ENCODE data around the gene DNAJA3. TPM values are rescaled to one million over a fixed set of nuclear protein-coding genes. Genes with fewer than 3 reads are reported as not detected.
A peak's percentile ranks its signal among the peaks of the same experiment; 100 is the strongest.

Gene DNAJA3
- total RNA-seq, 1 experiment from 2014 or later = 64.1 TPM

DNA sequence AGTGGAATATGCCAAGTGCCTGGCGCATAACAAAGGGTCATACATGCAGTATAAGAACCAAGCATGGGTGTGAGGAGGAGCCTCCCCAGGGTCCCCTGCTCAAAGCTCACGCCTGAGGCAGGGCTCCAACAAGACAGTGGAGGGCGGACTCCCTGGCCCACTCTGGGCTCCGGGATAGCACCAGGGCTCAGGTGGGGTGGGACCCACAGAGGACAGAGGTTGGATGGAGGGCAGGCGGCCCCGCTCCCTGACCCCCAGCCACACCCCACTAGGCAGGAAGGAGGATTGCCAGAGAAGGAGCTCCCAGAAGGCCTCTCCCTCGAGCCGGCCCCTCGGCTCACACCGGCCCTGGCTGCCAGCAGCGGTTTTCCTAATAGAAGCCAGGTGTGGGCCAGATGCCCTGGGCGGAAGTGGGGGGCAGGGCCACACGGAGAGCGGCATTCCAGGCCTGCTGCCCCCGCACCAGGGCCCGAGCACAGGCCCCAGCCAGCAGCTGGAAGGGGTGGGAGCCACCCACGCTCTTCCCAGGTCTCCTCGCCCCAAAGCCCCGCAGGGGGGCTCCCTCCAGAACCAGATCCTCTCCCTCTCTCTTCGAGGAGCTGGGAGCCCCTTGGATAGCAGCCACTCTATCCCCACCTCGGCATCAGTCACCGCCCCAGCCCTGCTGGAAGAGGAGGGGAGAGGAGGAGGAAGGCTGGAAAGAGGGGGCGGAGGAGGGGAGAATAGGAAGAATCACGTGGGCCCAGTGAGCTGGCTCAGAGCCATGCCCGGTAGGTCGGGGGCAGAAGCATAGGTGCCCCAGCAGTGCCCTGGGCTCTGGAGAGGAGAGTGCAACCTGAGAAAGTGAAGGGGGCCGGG lies 33.1 kb upstream of the DNAJA3 start (continued):
- TF ChIP-seq, protein P1, sequence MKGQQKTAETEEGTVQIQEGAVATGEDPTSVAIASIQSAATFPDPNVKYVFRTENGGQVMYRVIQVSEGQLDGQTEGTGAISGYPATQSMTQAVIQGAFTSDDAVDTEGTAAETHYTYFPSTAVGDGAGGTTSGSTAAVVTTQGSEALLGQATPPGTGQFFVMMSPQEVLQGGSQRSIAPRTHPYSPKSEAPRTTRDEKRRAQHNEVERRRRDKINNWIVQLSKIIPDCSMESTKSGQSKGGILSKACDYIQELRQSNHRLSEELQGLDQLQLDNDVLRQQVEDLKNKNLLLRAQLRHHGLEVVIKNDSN (CRISPR knock-in tag; IDR thresholded peaks at IDR 0.05) = peak; percentile 90
- peak; percentile 69; the same call in 1 of the 2 replicates for TF ChIP-seq ETV6 (CRISPR knock-in tag; IDR thresholded peaks at IDR 0.05)
- TF ChIP-seq ESRRA (CRISPR knock-in tag; IDR thresholded peaks at IDR 0.05; ENCODE audit: borderline replicate concordance) = 0 out of 2 replicates have a peak, but pooled peaks have one; percentile 55
- TF ChIP-seq JAZF1 (CRISPR knock-in tag; IDR thresholded peaks at IDR 0.05) = no peak
- TF ChIP-seq TEAD4 (CRISPR knock-in tag; IDR thresholded peaks at IDR 0.05) = peak; percentile 93
- TF ChIP-seq TEAD1 (CRISPR knock-in tag; IDR thresholded peaks at IDR 0.05) = peak; percentile 96
- 0 out of 2 replicates have a peak, but pooled peaks have one; percentile 65 for TF ChIP-seq TP53 (CRISPR knock-in tag; IDR thresholded peaks at IDR 0.05)
- TF ChIP-seq MAX (CRISPR knock-in tag; IDR thresholded peaks at IDR 0.05) = peak; percentile 74
- TF ChIP-seq, protein P2, sequence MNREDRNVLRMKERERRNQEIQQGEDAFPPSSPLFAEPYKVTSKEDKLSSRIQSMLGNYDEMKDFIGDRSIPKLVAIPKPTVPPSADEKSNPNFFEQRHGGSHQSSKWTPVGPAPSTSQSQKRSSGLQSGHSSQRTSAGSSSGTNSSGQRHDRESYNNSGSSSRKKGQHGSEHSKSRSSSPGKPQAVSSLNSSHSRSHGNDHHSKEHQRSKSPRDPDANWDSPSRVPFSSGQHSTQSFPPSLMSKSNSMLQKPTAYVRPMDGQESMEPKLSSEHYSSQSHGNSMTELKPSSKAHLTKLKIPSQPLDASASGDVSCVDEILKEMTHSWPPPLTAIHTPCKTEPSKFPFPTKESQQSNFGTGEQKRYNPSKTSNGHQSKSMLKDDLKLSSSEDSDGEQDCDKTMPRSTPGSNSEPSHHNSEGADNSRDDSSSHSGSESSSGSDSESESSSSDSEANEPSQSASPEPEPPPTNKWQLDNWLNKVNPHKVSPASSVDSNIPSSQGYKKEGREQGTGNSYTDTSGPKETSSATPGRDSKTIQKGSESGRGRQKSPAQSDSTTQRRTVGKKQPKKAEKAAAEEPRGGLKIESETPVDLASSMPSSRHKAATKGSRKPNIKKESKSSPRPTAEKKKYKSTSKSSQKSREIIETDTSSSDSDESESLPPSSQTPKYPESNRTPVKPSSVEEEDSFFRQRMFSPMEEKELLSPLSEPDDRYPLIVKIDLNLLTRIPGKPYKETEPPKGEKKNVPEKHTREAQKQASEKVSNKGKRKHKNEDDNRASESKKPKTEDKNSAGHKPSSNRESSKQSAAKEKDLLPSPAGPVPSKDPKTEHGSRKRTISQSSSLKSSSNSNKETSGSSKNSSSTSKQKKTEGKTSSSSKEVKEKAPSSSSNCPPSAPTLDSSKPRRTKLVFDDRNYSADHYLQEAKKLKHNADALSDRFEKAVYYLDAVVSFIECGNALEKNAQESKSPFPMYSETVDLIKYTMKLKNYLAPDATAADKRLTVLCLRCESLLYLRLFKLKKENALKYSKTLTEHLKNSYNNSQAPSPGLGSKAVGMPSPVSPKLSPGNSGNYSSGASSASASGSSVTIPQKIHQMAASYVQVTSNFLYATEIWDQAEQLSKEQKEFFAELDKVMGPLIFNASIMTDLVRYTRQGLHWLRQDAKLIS (CRISPR knock-in tag; IDR thresholded peaks at IDR 0.05; ENCODE audit: borderline replicate concordance) = 0 out of 2 replicates have a peak, but pooled peaks have one; percentile 22
- TF ChIP-seq SP1 (CRISPR knock-in tag; conservative IDR thresholded peaks at IDR 0.05) = peak; percentile 77
- 0 out of 2 replicates have a peak, but pooled peaks have one; percentile 57 for TF ChIP-seq FOXK1 (CRISPR knock-in tag; IDR thresholded peaks at IDR 0.05)
- TF ChIP-seq SMAD3 (CRISPR knock-in tag; IDR thresholded peaks at IDR 0.05; ENCODE audit: borderline replicate concordance) = 0 out of 2 replicates have a peak, but pooled peaks have one; percentile 6
- TF ChIP-seq, protein P3, sequence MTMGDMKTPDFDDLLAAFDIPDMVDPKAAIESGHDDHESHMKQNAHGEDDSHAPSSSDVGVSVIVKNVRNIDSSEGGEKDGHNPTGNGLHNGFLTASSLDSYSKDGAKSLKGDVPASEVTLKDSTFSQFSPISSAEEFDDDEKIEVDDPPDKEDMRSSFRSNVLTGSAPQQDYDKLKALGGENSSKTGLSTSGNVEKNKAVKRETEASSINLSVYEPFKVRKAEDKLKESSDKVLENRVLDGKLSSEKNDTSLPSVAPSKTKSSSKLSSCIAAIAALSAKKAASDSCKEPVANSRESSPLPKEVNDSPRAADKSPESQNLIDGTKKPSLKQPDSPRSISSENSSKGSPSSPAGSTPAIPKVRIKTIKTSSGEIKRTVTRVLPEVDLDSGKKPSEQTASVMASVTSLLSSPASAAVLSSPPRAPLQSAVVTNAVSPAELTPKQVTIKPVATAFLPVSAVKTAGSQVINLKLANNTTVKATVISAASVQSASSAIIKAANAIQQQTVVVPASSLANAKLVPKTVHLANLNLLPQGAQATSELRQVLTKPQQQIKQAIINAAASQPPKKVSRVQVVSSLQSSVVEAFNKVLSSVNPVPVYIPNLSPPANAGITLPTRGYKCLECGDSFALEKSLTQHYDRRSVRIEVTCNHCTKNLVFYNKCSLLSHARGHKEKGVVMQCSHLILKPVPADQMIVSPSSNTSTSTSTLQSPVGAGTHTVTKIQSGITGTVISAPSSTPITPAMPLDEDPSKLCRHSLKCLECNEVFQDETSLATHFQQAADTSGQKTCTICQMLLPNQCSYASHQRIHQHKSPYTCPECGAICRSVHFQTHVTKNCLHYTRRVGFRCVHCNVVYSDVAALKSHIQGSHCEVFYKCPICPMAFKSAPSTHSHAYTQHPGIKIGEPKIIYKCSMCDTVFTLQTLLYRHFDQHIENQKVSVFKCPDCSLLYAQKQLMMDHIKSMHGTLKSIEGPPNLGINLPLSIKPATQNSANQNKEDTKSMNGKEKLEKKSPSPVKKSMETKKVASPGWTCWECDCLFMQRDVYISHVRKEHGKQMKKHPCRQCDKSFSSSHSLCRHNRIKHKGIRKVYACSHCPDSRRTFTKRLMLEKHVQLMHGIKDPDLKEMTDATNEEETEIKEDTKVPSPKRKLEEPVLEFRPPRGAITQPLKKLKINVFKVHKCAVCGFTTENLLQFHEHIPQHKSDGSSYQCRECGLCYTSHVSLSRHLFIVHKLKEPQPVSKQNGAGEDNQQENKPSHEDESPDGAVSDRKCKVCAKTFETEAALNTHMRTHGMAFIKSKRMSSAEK (CRISPR knock-in tag; IDR thresholded peaks at IDR 0.05; ENCODE audit: borderline replicate concordance) = 0 out of 2 replicates have a peak, but pooled peaks have one; percentile 11
- peak; percentile 79; the same call in 1 of the 2 replicates for TF ChIP-seq ARID4B (CRISPR knock-in tag; IDR thresholded peaks at IDR 0.05; ENCODE audit: borderline replicate concordance)
- peak; percentile 38; the same call in 1 of the 2 replicates for TF ChIP-seq FOXP4 (CRISPR knock-in tag; IDR thresholded peaks at IDR 0.05)
- no peak for TF ChIP-seq GABPB1 (CRISPR knock-in tag; IDR thresholded peaks at IDR 0.05)
- 0 out of 2 replicates have a peak, but pooled peaks have one; percentile 68 for TF ChIP-seq MYBL2 (CRISPR knock-in tag; IDR thresholded peaks at IDR 0.05)
- no peak; the same call in 1 of the 2 replicates for TF ChIP-seq SMAD4 (CRISPR knock-in tag; IDR thresholded peaks at IDR 0.05)
- TF ChIP-seq ZBTB21 (CRISPR knock-in tag; IDR thresholded peaks at IDR 0.05; ENCODE audit: borderline replicate concordance) = peak; percentile 52; the same call in 1 of the 2 replicates
- TF ChIP-seq, protein P4, sequence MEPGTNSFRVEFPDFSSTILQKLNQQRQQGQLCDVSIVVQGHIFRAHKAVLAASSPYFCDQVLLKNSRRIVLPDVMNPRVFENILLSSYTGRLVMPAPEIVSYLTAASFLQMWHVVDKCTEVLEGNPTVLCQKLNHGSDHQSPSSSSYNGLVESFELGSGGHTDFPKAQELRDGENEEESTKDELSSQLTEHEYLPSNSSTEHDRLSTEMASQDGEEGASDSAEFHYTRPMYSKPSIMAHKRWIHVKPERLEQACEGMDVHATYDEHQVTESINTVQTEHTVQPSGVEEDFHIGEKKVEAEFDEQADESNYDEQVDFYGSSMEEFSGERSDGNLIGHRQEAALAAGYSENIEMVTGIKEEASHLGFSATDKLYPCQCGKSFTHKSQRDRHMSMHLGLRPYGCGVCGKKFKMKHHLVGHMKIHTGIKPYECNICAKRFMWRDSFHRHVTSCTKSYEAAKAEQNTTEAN (CRISPR knock-in tag; IDR thresholded peaks at IDR 0.05) = 0 out of 2 replicates have a peak, but pooled peaks have one; percentile 23
